Neural cell (in vitro differentiated cells): ENCODE measurements around the gene RBM20. TPM values are rescaled to one million over a fixed set of nuclear protein-coding genes. Genes with fewer than 3 reads are reported as not detected.

ENCODE experiments used
- H2AFZ ChIP-seq: fragments of 200-600, 300-800 bp; sonication (generic), shearing (Covaris generic); 2 replicates; pipeline ENCODE4 v1.6.0; 2014; ENCODE audit warnings: low read depth, mild to moderate bottlenecking, antibody characterized with exemption, low read length, moderate library complexity
- H3F3A ChIP-seq: fragments of 200-600 bp; shearing (Covaris generic); 2 replicates; pipeline ENCODE4 v1.6.1; 2016; ENCODE audit warnings: mild to moderate bottlenecking, moderate library complexity, mixed read lengths, antibody characterized with exemption, low read length; ENCODE audit not compliant: insufficient read depth, poor library complexity, severe bottlenecking
- H3K27ac ChIP-seq: fragments of 200-600, 300-800 bp; sonication (generic), shearing (Covaris generic); 2 replicates; pipeline ENCODE4 v1.5.1; 2014; ENCODE audit warnings: mild to moderate bottlenecking, low read length, moderate library complexity
- H3K27me3 ChIP-seq: fragments of 300-800, 200-600 bp; sonication (generic), shearing (Covaris generic); 2 replicates; pipeline ENCODE4 v1.6.0; 2014; ENCODE audit warnings: mild to moderate bottlenecking, low read depth, low read length, moderate library complexity; ENCODE audit not compliant: insufficient read depth
- H3K36me3 ChIP-seq: fragments of 300-800, 200-600 bp; sonication (generic), shearing (Covaris generic); 2 replicates; pipeline ENCODE4 v1.5.1; 2014; ENCODE audit warnings: mild to moderate bottlenecking, antibody characterized with exemption, low read length, moderate library complexity; ENCODE audit not compliant: insufficient read depth
- H3K4me2 ChIP-seq: fragments of 300-800, 200-600 bp; sonication (generic), shearing (Covaris generic); 2 replicates; pipeline ENCODE4 v1.6.0; 2014; ENCODE audit warnings: mild to moderate bottlenecking, low read length
- H3K4me3 ChIP-seq: fragments of 300-800, 200-600 bp; sonication (generic), shearing (Covaris generic); 2 replicates; pipeline ENCODE4 v1.5.1; 2014; ENCODE audit warnings: mild to moderate bottlenecking, low read length, moderate library complexity
- H3K79me2 ChIP-seq: fragments of 200-600 bp; shearing (Covaris generic); replicated peaks from 2 replicates; pipeline ENCODE4 v1.6.0; 2014; ENCODE audit warnings: mild to moderate bottlenecking, low read length, moderate library complexity; ENCODE audit not compliant: insufficient read depth
- H3K9ac ChIP-seq: fragments of 300-800, 200-600 bp; sonication (generic), shearing (Covaris generic); 2 replicates; pipeline ENCODE4 v1.6.1; 2016; ENCODE audit warnings: mild to moderate bottlenecking, low read length, mixed read lengths
- H3K9me2 ChIP-seq: fragments of 200-600 bp; shearing (Covaris generic); 2 replicates; pipeline ENCODE4 v1.6.1; 2016; ENCODE audit warnings: mild to moderate bottlenecking, low read length, mixed read lengths; ENCODE audit not compliant: insufficient read depth
- H3K9me3 ChIP-seq: fragments of 200-600, 300-800 bp; sonication (generic), shearing (Covaris generic); 2 replicates; pipeline ENCODE4 v1.6.1; 2016; ENCODE audit warnings: mild to moderate bottlenecking, mixed run types, low read length, moderate library complexity, mixed read lengths
- H4K20me1 ChIP-seq: fragments of 200-600 bp; shearing (Covaris generic); 2 replicates; pipeline ENCODE4 v1.6.1; 2016; ENCODE audit warnings: mild to moderate bottlenecking, mixed run types; ENCODE audit not compliant: insufficient read depth
- EP300 ChIP-seq: fragments of 450-650 bp; conservative IDR thresholded peaks from 2 replicates; pipeline ENCODE4 v1.6.1; 2014; ENCODE audit warnings: antibody characterized with exemption, mild to moderate bottlenecking, moderate library complexity; ENCODE audit not compliant: poor library complexity, severe bottlenecking
- EZH2 ChIP-seq: fragments of 200-600, 300-800 bp; shearing (Covaris generic), sonication (generic); IDR thresholded peaks from 2 replicates; pipeline ENCODE4 v1.6.1; 2014; ENCODE audit warnings: antibody characterized with exemption, low read length, borderline replicate concordance, mild to moderate bottlenecking; ENCODE audit not compliant: insufficient read depth, poor library complexity, severe bottlenecking
- MXI1 ChIP-seq: fragments of 450-650 bp; conservative IDR thresholded peaks from 2 replicates; pipeline ENCODE4 v1.6.1; 2014; ENCODE audit warnings: antibody characterized with exemption, mild to moderate bottlenecking; ENCODE audit not compliant: poor library complexity, severe bottlenecking
- POLR2AphosphoS5 ChIP-seq: IDR thresholded peaks from 2 replicates; pipeline ENCODE4 v1.6.1; 2012
- RAD21 ChIP-seq: fragments of 450-650 bp; conservative IDR thresholded peaks from 2 replicates; pipeline ENCODE4 v1.6.1; 2014; ENCODE audit warnings: antibody characterized with exemption, mild to moderate bottlenecking, moderate library complexity
- SMC3 ChIP-seq: fragments of 450-650 bp; conservative IDR thresholded peaks from 2 replicates; pipeline ENCODE4 v1.6.1; 2014; ENCODE audit warnings: antibody characterized with exemption, mild to moderate bottlenecking, moderate library complexity; ENCODE audit not compliant: poor library complexity
- TAF1 ChIP-seq: IDR thresholded peaks from 2 replicates; pipeline ENCODE4 v1.6.1; 2012; ENCODE audit warnings: low read depth
- polyA plus RNA-seq: library from polyadenylated mRNA; depleted of rRNA; stranded (reverse); fragments of >200 nt; gene quantifications from 2 replicates; pipeline ENCODE4 v1.2.3, GENCODE V29; 2014
- TF ChIP-seq, protein P1 (sequence below): fragments of 450-650 bp; IDR thresholded peaks from 2 replicates; pipeline ENCODE4 v1.5.1; 2014; ENCODE audit warnings: antibody characterized with exemption, mild to moderate bottlenecking, moderate library complexity; ENCODE audit not compliant: poor library complexity, severe bottlenecking
- TF ChIP-seq, protein P2 (sequence below): IDR thresholded peaks from 2 replicates; pipeline ENCODE4 v1.6.1; 2012; ENCODE audit warnings: borderline replicate concordance

RBM20 gene
- polyA plus RNA-seq, 1 donor from 2014 or later: 0.07 TPM

DNA sequence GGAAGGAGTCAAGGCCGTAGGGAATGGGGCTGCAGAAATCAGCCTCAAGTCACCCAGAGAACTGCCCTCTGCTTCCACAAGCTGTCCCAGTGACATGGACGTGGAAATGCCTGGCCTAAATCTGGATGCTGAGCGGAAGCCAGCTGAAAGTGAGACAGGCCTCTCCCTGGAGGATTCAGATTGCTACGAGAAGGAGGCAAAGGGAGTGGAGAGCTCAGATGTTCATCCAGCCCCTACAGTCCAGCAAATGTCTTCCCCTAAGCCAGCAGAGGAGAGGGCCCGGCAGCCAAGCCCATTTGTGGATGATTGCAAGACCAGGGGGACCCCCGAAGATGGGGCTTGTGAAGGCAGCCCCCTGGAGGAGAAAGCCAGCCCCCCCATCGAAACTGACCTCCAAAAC lies 177.4 kb downstream of the RBM20 start:
- Histone ChIP-seq H3K36me3 (no peaks in the 10 kb centered on the region), H3K27me3 (no peaks in the 10 kb centered on the region), H3K4me3 (peak overlapping the region; percentile 60), H3K9me3 (no peaks in the 10 kb centered on the region), H3K9me2 (no peaks in the 10 kb centered on the region), H4K20me1 (no peaks in the 10 kb centered on the region), H3K79me2 (no peaks in the 10 kb centered on the region), H3K27ac (peak overlapping the region; percentile 100), H3K4me2 (peak overlapping the region; percentile 96), H3F3A (peaks cover 11% of the 10 kb centered on the region), H2AFZ (no peak overlapping the region), H3K9ac (peak overlapping the region; percentile 78)
- TF ChIP-seq, protein P1, sequence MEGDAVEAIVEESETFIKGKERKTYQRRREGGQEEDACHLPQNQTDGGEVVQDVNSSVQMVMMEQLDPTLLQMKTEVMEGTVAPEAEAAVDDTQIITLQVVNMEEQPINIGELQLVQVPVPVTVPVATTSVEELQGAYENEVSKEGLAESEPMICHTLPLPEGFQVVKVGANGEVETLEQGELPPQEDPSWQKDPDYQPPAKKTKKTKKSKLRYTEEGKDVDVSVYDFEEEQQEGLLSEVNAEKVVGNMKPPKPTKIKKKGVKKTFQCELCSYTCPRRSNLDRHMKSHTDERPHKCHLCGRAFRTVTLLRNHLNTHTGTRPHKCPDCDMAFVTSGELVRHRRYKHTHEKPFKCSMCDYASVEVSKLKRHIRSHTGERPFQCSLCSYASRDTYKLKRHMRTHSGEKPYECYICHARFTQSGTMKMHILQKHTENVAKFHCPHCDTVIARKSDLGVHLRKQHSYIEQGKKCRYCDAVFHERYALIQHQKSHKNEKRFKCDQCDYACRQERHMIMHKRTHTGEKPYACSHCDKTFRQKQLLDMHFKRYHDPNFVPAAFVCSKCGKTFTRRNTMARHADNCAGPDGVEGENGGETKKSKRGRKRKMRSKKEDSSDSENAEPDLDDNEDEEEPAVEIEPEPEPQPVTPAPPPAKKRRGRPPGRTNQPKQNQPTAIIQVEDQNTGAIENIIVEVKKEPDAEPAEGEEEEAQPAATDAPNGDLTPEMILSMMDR: no peak
- TF ChIP-seq RAD21 (no peak), SMC3 (no peak), EZH2 (no peak), TAF1 (no peak), POLR2AphosphoS5 (no peak), MXI1 (no peak), EP300 (no peak)
- TF ChIP-seq, protein P2, sequence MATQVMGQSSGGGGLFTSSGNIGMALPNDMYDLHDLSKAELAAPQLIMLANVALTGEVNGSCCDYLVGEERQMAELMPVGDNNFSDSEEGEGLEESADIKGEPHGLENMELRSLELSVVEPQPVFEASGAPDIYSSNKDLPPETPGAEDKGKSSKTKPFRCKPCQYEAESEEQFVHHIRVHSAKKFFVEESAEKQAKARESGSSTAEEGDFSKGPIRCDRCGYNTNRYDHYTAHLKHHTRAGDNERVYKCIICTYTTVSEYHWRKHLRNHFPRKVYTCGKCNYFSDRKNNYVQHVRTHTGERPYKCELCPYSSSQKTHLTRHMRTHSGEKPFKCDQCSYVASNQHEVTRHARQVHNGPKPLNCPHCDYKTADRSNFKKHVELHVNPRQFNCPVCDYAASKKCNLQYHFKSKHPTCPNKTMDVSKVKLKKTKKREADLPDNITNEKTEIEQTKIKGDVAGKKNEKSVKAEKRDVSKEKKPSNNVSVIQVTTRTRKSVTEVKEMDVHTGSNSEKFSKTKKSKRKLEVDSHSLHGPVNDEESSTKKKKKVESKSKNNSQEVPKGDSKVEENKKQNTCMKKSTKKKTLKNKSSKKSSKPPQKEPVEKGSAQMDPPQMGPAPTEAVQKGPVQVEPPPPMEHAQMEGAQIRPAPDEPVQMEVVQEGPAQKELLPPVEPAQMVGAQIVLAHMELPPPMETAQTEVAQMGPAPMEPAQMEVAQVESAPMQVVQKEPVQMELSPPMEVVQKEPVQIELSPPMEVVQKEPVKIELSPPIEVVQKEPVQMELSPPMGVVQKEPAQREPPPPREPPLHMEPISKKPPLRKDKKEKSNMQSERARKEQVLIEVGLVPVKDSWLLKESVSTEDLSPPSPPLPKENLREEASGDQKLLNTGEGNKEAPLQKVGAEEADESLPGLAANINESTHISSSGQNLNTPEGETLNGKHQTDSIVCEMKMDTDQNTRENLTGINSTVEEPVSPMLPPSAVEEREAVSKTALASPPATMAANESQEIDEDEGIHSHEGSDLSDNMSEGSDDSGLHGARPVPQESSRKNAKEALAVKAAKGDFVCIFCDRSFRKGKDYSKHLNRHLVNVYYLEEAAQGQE: no peak

DNA sequence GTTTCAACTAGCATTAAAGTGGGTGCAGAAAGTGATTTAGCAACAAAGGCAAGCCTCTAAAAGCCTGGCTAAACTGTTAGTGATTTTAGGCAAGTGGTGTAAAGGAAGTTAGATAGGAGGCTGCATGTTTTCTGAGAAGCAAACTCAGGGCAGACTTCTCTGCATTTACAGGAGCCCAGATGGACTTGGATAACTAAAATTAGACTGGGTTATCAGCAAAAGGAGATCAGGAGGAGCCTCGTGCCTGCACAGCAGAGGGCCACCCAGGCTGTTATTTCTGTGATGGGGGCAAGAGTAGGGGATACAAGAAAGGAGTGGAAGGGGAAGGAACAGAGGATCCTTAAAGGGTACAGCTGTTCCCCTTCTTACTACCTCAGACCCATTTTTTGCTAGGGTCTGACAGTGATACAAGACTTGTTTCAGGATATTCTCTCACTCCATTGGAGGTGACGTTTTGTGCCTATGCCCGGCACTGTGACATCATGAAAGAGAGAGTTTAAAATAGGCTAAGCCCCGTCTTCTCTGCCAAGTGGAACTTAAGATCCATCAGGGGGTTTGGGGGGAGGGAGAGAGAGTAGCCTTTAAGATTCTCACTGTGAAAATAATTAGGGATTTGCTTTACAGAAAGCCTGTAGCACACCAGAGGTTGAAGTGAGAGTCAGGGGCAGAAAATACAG lies 178.0 kb downstream of the RBM20 start:
- H3K36me3 ChIP-seq: no peaks in the 10 kb centered on the region
- H4K20me1 ChIP-seq: no peaks in the 10 kb centered on the region
- peak overlapping the region; percentile 100 for H3K27ac ChIP-seq
- TF ChIP-seq TAF1 (no peak), EP300 (no peak), MXI1 (no peak), EZH2 (no peak), POLR2AphosphoS5 (no peak), SMC3 (no peak), RAD21 (no peak)
- TF ChIP-seq, protein P2: no peak
- TF ChIP-seq, protein P1: no peak
- peak overlapping the region; percentile 60 for H3K4me3 ChIP-seq
- no peaks in the 10 kb centered on the region for H3K9me3 ChIP-seq
- no peaks in the 10 kb centered on the region for H3K79me2 ChIP-seq
- H3K4me2 ChIP-seq: peak overlapping the region; percentile 96
- peaks cover 11% of the 10 kb centered on the region for H3F3A ChIP-seq
- H2AFZ ChIP-seq: peak overlapping the region; percentile 36
- no peaks in the 10 kb centered on the region for H3K9me2 ChIP-seq
- H3K27me3 ChIP-seq: no peaks in the 10 kb centered on the region
- H3K9ac ChIP-seq: peak overlapping the region; percentile 78
